Coronary artery (tissue), 2 donors: ENCODE results near the gene TRMT112.
A peak's percentile ranks its signal among the peaks of the same experiment; 100 is the strongest.

Experiments used
- DNase-seq: peaks from one replicate; pipeline ENCODE4 v3.0.0-alpha.2; 2017; ENCODE audit warnings: low spot score
- H3K27ac ChIP-seq, 2 donors: fragments of 200-600 bp; sonication (generic); one replicate each; pipeline ENCODE4 v1.5.1; 2016 to 2019
- H3K4me3 ChIP-seq: fragments of 200-600 bp; sonication (generic); 2 replicates; pipeline ENCODE4 v1.5.1; 2016; ENCODE audit warnings: mild to moderate bottlenecking, moderate library complexity
- TF ChIP-seq, protein P1 (sequence below): fragments of 200-600 bp; sonication (generic); IDR thresholded peaks from one replicate; pipeline ENCODE4 v1.5.1; 2019; ENCODE audit warnings: antibody characterized with exemption

The TRMT112 gene

DNA sequence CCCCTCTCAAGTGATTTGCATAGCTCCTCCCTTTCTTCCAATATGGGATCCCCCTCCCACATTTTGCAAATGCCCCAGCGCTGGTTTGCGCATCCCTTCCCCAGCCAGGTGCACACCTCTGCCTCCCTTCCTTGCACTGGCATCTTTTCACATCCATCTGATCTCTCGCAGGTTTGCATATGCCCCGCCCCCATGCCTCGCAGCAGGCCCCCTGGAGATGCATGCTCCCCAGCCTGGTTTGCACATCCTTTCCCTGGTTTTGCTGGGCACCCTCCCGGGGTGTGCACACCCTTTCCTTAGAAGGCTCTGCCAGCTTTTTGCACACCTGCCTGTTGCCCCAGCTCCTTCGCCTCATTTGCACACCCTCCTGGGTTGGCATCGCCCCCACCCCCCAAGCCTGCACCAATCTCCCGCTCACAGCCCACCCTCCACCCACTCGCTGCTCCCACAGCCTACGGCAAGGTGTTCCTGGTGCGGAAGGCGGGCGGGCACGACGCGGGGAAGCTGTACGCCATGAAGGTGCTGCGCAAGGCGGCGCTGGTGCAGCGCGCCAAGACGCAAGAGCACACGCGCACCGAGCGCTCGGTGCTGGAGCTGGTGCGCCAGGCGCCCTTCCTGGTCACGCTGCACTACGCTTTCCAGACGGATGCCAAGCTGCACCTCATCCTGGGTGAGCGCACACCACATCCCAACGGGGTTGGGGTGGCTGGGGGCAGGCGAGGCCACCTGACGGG is 42.5 kb upstream of the TRMT112 start:
- peak overlapping the region; percentile 89 for H3K4me3 ChIP-seq
- DNase-seq: no peak
- H3K27ac ChIP-seq: peak overlapping the region in 1 of 2 donors; percentile 91
- TF ChIP-seq, protein P1, sequence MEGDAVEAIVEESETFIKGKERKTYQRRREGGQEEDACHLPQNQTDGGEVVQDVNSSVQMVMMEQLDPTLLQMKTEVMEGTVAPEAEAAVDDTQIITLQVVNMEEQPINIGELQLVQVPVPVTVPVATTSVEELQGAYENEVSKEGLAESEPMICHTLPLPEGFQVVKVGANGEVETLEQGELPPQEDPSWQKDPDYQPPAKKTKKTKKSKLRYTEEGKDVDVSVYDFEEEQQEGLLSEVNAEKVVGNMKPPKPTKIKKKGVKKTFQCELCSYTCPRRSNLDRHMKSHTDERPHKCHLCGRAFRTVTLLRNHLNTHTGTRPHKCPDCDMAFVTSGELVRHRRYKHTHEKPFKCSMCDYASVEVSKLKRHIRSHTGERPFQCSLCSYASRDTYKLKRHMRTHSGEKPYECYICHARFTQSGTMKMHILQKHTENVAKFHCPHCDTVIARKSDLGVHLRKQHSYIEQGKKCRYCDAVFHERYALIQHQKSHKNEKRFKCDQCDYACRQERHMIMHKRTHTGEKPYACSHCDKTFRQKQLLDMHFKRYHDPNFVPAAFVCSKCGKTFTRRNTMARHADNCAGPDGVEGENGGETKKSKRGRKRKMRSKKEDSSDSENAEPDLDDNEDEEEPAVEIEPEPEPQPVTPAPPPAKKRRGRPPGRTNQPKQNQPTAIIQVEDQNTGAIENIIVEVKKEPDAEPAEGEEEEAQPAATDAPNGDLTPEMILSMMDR: no peak

DNA sequence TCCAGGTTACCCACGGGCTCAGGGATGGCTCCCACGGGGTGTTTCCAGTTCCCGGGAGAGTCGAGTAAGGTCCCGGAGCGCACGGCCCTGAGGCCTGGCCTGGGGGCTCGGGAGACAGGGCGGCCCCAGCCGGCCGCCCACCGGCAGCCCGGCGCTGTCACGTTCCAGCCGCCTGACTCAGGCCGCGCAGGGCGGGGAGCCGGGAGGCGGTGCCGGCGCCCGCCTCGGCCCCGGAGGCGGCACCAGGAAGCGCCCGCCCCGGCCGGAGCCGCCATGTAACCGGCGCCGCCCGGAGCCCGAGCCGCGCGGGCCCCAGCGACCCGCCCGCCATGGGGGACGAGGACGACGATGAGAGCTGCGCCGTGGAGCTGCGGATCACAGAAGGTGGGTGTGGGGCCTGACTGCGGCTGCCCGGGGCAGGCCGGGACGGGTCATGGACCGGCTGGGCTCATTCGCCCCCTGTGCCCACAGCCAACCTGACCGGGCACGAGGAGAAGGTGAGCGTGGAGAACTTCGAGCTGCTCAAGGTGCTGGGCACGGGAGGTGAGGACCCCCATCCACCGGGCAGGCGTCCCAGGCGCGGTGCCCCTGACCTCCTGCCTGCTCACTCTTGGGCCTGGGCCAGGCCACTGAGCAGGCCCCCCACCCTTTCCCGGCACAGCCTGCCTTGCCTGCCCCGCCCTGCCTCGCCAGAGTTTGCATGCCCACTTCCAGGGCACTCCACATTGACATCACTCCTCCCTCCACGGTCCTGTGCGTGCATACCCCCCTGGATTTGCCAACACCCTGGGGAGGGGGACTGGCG is 41.8 kb upstream of the TRMT112 start, which contains the start of gene RPS6KA4:
Gene RPS6KA4, plus strand, starts transcription at position 256 of the 805 bp plus-strand sequence. Its CDS starts 74 bp downstream, at position 330.
- H3K27ac ChIP-seq: peak within 1 kb of the TSS; percentile 78 to 91
- TF ChIP-seq, protein P1: no peak
- peak within 1 kb of the TSS; percentile 89 for H3K4me3 ChIP-seq
- DNase-seq: peak; percentile 83

DNA sequence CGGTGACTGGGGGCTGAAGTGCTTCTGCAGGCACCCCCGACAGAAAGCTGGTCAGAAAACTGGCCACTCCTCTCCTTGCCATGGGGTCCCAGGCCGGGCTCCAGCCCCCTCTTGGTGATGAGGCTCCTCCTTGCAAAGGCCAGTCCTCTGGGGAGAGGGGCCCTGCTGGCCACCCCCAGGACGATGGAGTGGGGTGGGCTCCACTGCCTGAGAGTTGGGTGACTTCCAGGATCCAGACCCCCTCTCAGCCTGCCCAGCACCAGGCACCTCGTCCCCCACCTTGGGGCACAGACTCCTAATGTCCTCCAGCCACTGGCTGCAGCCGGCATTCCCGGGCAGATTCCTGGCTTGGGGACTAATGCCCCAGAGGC is 41.2 kb upstream of the TRMT112 start:
- DNase-seq: no peak
- TF ChIP-seq, protein P1: no peak
- H3K27ac ChIP-seq: peak overlapping the region; percentile 78 to 91
- H3K4me3 ChIP-seq: peak overlapping the region; percentile 89

DNA sequence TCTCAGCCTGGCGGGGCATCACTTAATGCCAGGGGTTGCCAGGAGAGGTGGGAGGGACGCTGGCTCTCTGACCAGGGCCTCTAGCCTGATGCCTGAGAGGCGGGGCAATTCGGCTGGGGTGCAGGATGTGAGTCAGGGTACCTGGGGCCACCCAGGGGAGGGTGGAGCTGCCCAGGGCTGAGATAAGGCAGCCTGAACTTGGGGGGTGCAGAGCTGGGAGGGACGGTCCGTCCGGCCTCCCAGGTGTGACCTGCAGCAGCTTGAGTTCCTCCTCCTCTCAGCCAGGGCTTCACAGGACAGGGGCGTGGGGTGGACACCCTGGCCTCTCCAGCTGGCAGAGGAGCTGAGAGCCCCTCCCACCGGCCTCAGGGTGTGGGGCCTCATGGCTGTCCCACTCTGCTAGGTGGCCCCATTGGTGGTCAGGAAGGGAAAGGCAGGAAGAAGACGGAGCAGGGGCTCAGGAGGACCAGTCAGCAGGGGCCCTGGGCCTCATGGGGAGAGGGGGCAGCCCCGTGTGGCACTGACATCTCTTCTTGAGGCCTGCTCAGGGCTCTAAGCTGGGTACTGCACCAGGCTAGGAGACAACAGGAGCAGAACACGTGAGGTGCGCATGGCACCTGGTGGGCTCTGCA is 40.7 kb upstream of the TRMT112 start:
- Histone ChIP-seq H3K4me3 (peak overlapping the region; percentile 89), H3K27ac (peak overlapping the region; percentile 78 to 91)
- TF ChIP-seq, protein P1: no peak
- peak; percentile 74 for DNase-seq

DNA sequence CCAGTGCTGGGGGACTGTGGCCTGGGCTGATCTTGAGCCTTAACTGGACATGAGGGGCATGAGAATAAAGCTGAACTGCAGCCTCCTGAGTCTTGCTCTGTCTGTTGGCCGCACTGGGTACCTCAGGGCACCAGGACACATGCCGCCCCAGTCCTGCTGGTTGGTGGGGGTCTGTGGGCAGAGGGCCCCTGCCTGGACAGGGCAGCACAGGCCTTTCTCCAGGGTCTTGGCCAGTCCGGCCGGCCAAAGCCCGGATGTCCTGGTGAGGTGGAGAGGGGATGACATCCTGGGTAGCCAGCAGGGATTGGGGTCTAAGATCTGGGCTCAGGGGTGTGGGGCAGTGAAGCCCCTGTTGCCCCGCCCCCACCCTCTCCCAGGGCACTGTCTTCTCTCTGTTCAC is 40.1 kb upstream of the TRMT112 start:
- TF ChIP-seq, protein P1: no peak
- DNase-seq: peak; percentile 74
- Histone ChIP-seq H3K27ac (peak overlapping the region; percentile 78 to 91), H3K4me3 (no peak overlapping the region)

DNA sequence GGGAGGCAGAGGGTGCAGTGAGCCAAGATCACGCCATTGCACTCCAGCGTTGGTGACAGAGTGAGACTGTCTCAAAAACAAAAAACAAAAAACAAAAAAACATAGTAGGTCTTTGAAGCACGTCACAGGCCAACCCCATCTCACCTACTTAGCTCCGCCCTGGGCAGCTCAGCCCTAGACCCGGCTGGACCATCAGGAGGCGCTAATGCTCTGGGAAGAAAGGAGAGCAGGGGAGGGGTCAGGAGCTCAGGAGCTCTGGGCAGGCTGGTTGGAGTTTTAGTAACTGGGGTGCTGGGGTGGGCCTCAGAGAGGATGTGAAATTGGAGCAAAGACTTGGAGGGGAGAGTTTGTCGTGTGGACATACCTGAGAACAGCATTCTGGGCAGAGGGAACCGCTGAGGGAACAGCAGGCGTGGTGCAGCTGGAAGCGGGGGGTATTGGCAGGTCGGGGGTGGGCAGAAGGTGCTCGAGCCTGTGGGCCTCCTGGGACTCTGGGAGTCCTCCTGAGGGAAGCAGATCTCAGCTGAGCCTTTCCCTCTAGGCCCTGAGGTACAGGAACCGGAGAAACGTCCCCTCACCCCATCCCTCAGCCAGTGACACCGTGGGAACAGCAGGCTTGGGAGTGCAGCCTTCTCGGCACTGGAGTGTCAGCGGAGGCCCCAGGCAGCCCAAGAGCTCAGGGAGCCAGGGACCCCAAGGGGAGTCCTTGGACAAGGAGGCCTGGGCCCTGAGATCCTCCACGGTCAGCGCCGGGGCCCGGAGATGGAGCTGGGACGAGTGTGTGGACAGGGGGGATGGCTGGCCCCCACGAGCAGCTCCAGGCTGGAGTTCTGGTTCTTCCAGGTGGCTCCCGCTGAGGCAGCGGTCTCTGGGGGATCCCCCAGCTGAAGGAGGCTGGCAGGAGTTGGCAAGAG is 39.4 kb upstream of the TRMT112 start:
- peak; percentile 69 for DNase-seq
- peak overlapping the region in 1 of 2 donors; percentile 91 for H3K27ac ChIP-seq
- H3K4me3 ChIP-seq: no peak overlapping the region
- TF ChIP-seq, protein P1: no peak
